SK-N-SH treated with all-trans-retinoic acid at 6 μM for 48 hours (cell line): ENCODE measurements around the gene PGLYRP2.
A peak's percentile ranks its signal among the peaks of the same experiment; 100 is the strongest.

ENCODE experiments used
- ATAC-seq: fragments of 200-7000 bp; cut with Tn5 transposase; 3 replicates; pipeline ENCODE4 v1.9.1; 2020; ENCODE audit warnings: mild to moderate bottlenecking, moderate library complexity
- ARNTL ChIP-seq: fragments of 450-650 bp; formaldehyde crosslinking; IDR thresholded peaks from 2 replicates; pipeline ENCODE4 v1.5.0; 2020; ENCODE audit warnings: low read depth, mild to moderate bottlenecking, moderate library complexity, borderline replicate concordance
- BACH2 ChIP-seq: fragments of 250-450 bp; sonication (Bioruptor Pico); IDR thresholded peaks from 2 replicates; pipeline ENCODE4 v1.9.0; 2021; ENCODE audit warnings: mild to moderate bottlenecking, borderline replicate concordance
- CSDC2 ChIP-seq: fragments of 250-450 bp; sonication (Bioruptor Pico); IDR thresholded peaks from 2 replicates; pipeline ENCODE4 v1.5.0; 2020; ENCODE audit warnings: mild to moderate bottlenecking, moderate library complexity
- CSRNP3 ChIP-seq: fragments of 250-450 bp; sonication (Bioruptor Pico); IDR thresholded peaks from 2 replicates; pipeline ENCODE4 v1.5.1; 2021; ENCODE audit warnings: mild to moderate bottlenecking, moderate library complexity
- ESRRG ChIP-seq: fragments of 250-450 bp; sonication (Bioruptor Pico); IDR thresholded peaks from 2 replicates; pipeline ENCODE4 v1.6.1; 2021; ENCODE audit warnings: mild to moderate bottlenecking
- GLIS3 ChIP-seq: fragments of 250-450 bp; sonication (Bioruptor Pico); IDR thresholded peaks from 2 replicates; pipeline ENCODE4 v1.5.0; 2020; ENCODE audit warnings: mild to moderate bottlenecking, moderate library complexity
- ISL1 ChIP-seq: fragments of 250-450 bp; sonication (Bioruptor Pico); IDR thresholded peaks from 2 replicates; pipeline ENCODE4 v2.1.2; 2022; ENCODE audit warnings: mild to moderate bottlenecking, moderate library complexity
- OSR1 ChIP-seq: fragments of 250-450 bp; sonication (Bioruptor Pico); IDR thresholded peaks from 2 replicates; pipeline ENCODE4 v1.8.0; 2022; ENCODE audit warnings: moderate library complexity, mild to moderate bottlenecking, inconsistent platforms
- PATZ1 ChIP-seq: fragments of 250-450 bp; sonication (Bioruptor Pico); IDR thresholded peaks from 2 replicates; pipeline ENCODE4 v1.8.0; 2020; ENCODE audit warnings: mild to moderate bottlenecking, moderate library complexity, borderline replicate concordance
- PPARA ChIP-seq: fragments of 250-450 bp; sonication (Bioruptor Pico); IDR thresholded peaks from 2 replicates; pipeline ENCODE4 v1.5.0; 2020; ENCODE audit warnings: mild to moderate bottlenecking, borderline replicate concordance
- TCF4 ChIP-seq: fragments of 250-450 bp; sonication (Bioruptor Pico); IDR thresholded peaks from 2 replicates; pipeline ENCODE4 v1.8.0; 2021; ENCODE audit warnings: mild to moderate bottlenecking, moderate library complexity, borderline replicate concordance
- TOX ChIP-seq: fragments of 250-450 bp; sonication (Bioruptor Pico); IDR thresholded peaks from 2 replicates; pipeline ENCODE4 v1.8.0; 2021; ENCODE audit warnings: mild to moderate bottlenecking, moderate library complexity, borderline replicate concordance
- TSHZ2 ChIP-seq: fragments of 250-450 bp; sonication (Bioruptor Pico); IDR thresholded peaks from 2 replicates; pipeline ENCODE4 v1.5.0; 2020; ENCODE audit warnings: mild to moderate bottlenecking, moderate library complexity
- ZC3H10 ChIP-seq: fragments of 250-450 bp; sonication (Bioruptor Pico); IDR thresholded peaks from 2 replicates; pipeline ENCODE4 v1.5.1; 2021; ENCODE audit warnings: mild to moderate bottlenecking, moderate library complexity
- ZFP3 ChIP-seq: fragments of 250-450 bp; sonication (Bioruptor Pico); IDR thresholded peaks from 2 replicates; pipeline ENCODE4 v1.5.0; 2020; ENCODE audit warnings: mild to moderate bottlenecking, moderate library complexity
- ZFP30 ChIP-seq: fragments of 450-650 bp; formaldehyde crosslinking; IDR thresholded peaks from 2 replicates; pipeline ENCODE4 v1.5.0; 2022; ENCODE audit warnings: mild to moderate bottlenecking, moderate library complexity
- ZNF565 ChIP-seq: fragments of 450-650 bp; formaldehyde crosslinking; conservative IDR thresholded peaks from 2 replicates; pipeline ENCODE4 v1.5.0; 2020; ENCODE audit warnings: low read depth, mild to moderate bottlenecking, moderate library complexity
- ZNF70 ChIP-seq: fragments of 450-650 bp; formaldehyde crosslinking; IDR thresholded peaks from 2 replicates; pipeline ENCODE4 v1.5.0; 2020; ENCODE audit warnings: mild to moderate bottlenecking, moderate library complexity
- ZNF8 ChIP-seq: fragments of 450-650 bp; formaldehyde crosslinking; IDR thresholded peaks from 2 replicates; pipeline ENCODE4 v1.5.0; 2020; ENCODE audit warnings: mild to moderate bottlenecking, moderate library complexity

Gene PGLYRP2

GRCh38 chr19:15433519-15434069, 45.7 kb downstream of the PGLYRP2 start:
- TF ChIP-seq ZNF565 (CRISPR knock-in tag) = no peak
- no peak for TF ChIP-seq CSRNP3 (CRISPR knock-in tag)
- TF ChIP-seq ISL1 (CRISPR knock-in tag) = no peak
- TF ChIP-seq PATZ1 = no peak
- no peak for TF ChIP-seq ZNF8 (CRISPR knock-in tag)
- no peak for TF ChIP-seq TOX (CRISPR knock-in tag)
- TF ChIP-seq ARNTL (CRISPR knock-in tag) = no peak
- no peak for TF ChIP-seq OSR1
- TF ChIP-seq PPARA (CRISPR knock-in tag) = no peak
- TF ChIP-seq TSHZ2 (CRISPR knock-in tag) = no peak
- TF ChIP-seq CSDC2 (CRISPR knock-in tag) = no peak
- ATAC-seq = no peak

- ATAC-seq = peak; percentile 85
- TF ChIP-seq ISL1 (CRISPR knock-in tag) (no peak), CSRNP3 (CRISPR knock-in tag) (no peak), TOX (CRISPR knock-in tag) (no peak), TSHZ2 (CRISPR knock-in tag) (no peak)
- TF ChIP-seq, all 23 proteins: peak for 0
Observed at GRCh38 chr19:15432629-15433518, 46.4 kb downstream of the PGLYRP2 start.

- no peak for ATAC-seq
Observed at GRCh38 chr19:15432018-15432494, 47.2 kb downstream of the PGLYRP2 start.

More at GRCh38 chr19:15432018-15432494, 47.2 kb downstream of the PGLYRP2 start:
- TF ChIP-seq ARNTL (CRISPR knock-in tag) = no peak
- TF ChIP-seq ZFP3 (CRISPR knock-in tag) = no peak
- no peak for TF ChIP-seq OSR1
- no peak for TF ChIP-seq ESRRG
- no peak for TF ChIP-seq ZC3H10 (CRISPR knock-in tag)
- TF ChIP-seq TSHZ2 (CRISPR knock-in tag) = no peak
- TF ChIP-seq ZNF565 (CRISPR knock-in tag) = no peak
- TF ChIP-seq PPARA (CRISPR knock-in tag) = no peak
- no peak for TF ChIP-seq ISL1 (CRISPR knock-in tag)
- TF ChIP-seq TCF4 (CRISPR knock-in tag) = no peak
- TF ChIP-seq GLIS3 = no peak
- TF ChIP-seq CSDC2 (CRISPR knock-in tag) = no peak
- no peak for TF ChIP-seq ZFP30 (CRISPR knock-in tag)
- TF ChIP-seq TOX (CRISPR knock-in tag) = no peak
- no peak for TF ChIP-seq ZNF70 (CRISPR knock-in tag)
- TF ChIP-seq ZNF8 (CRISPR knock-in tag) = no peak
- TF ChIP-seq BACH2 (CRISPR knock-in tag) = no peak
- TF ChIP-seq, all 23 proteins: peak for 0
